Measurements from ENCODE around the gene WDFY2. TPM values are rescaled to one million over a fixed set of nuclear protein-coding genes. Genes with fewer than 3 reads are reported as not detected.

The WDFY2 gene
- total and polyA plus RNA-seq, 2 of the 13 experiments (the other 11 are each of a cell fraction or from before 2014, with no cell fraction given): 22.6 to 27.0 TPM

GRCh38 chr13:51624695-51625345 lies 40.6 kb downstream of the WDFY2 start:
- Histone ChIP-seq H3K4me1 (ENCODE audit: insufficient read depth, low read length) (peaks cover 74% of the 10 kb centered on the region), H3K27me3 (ENCODE audit: control insufficient read depth in 1 of 2, insufficient read depth in 2 of 2, low read length in 2 of 2) (no peaks in the 10 kb centered on the region), H4K20me1 (ENCODE audit: insufficient read depth, low read length) (no peaks in the 10 kb centered on the region), H3K27ac (ENCODE audit: extremely low read length, insufficient read depth, low read length) (no peak overlapping the region), H3K9ac (ENCODE audit: insufficient read depth, low read depth, low read length) (no peak overlapping the region), H3K9me3 (ENCODE audit: low read length) (no peaks in the 10 kb centered on the region), H3K4me3 (replicated peaks in 1 of 3; ENCODE audit: insufficient read depth in 1 of 3, low read depth in 2 of 3, low read length in 3 of 3) (no peak overlapping the region), H3K4me2 (ENCODE audit: low read depth, low read length) (no peak overlapping the region), H3K36me3 (replicated peaks in 1 of 2; ENCODE audit: control insufficient read depth in 1 of 2, insufficient read depth in 2 of 2, low read length in 2 of 2) (peaks cover 0 to 4% of the 10 kb centered on the region in 2 experiments; a peak in 3 of 5 replicates), H2AFZ (ENCODE audit: low read length) (no peak overlapping the region), H3K79me2 (ENCODE audit: insufficient read depth, low read length) (peaks cover 73% of the 10 kb centered on the region)
- intact Hi-C loops (cut with micrococcal nuclease; ENCODE audit: unreplicated experiment) (no loop called here), in situ Hi-C loops (cut with HindIII; ENCODE audit: extremely low pct_ligation_motif_present, low pct_unique_long_range_greater_than_20kb) (no loop called here)
- no peak for DNase-seq (ENCODE audit: low spot score)
- no peak for ATAC-seq
- TSS peak; percentile 9 for BruUV-seq (replicated peaks)
- ChIA-PET POLR2A (no interaction called here), CTCF (ENCODE audit: low intra/inter-chr PET ratio, low total read pairs) (no interaction called here)
- whole genome bisulfite sequencing (ENCODE audit: low lambda C conversion rate): 97% methylated on average over 3 of the region's 3 CpGs
- TF ChIP-seq ZNF75D (CRISPR knock-in tag; IDR thresholded peaks at IDR 0.05; ENCODE audit: borderline replicate concordance): no peak
- no peak for TF ChIP-seq ZNF605 (CRISPR knock-in tag; IDR thresholded peaks at IDR 0.05)
- no peak for FAIRE-seq

GRCh38 chr13:51625555-51626345 lies 41.5 kb downstream of the WDFY2 start:
- H3K27ac ChIP-seq (ENCODE audit: extremely low read length, insufficient read depth, low read length): peak overlapping the region; percentile 27
- H4K20me1 ChIP-seq (ENCODE audit: insufficient read depth, low read length): no peaks in the 10 kb centered on the region
- peaks cover 66% of the 10 kb centered on the region for H3K4me1 ChIP-seq (ENCODE audit: insufficient read depth, low read length)
- no peaks in the 10 kb centered on the region for H3K27me3 ChIP-seq (ENCODE audit: control insufficient read depth in 1 of 2, insufficient read depth in 2 of 2, low read length in 2 of 2)
- peaks cover 0 to 4% of the 10 kb centered on the region in 2 experiments; a peak in 3 of 5 replicates for H3K36me3 ChIP-seq (replicated peaks in 1 of 2; ENCODE audit: control insufficient read depth in 1 of 2, insufficient read depth in 2 of 2, low read length in 2 of 2)
- peaks cover 81% of the 10 kb centered on the region for H3K79me2 ChIP-seq (ENCODE audit: insufficient read depth, low read length)
- no peak for TF ChIP-seq ZFP82 (CRISPR knock-in tag; IDR thresholded peaks at IDR 0.05; ENCODE audit: borderline replicate concordance)
- TF ChIP-seq MAFF (IDR thresholded peaks at IDR 0.05; ENCODE audit: low read depth, low read length): 0 out of 2 replicates have a peak, but pooled peaks have one; percentile 1
- no peak for TF ChIP-seq NCOA2 (CRISPR knock-in tag; IDR thresholded peaks at IDR 0.05)
- in situ Hi-C loops (cut with HindIII; ENCODE audit: extremely low pct_ligation_motif_present, low pct_unique_long_range_greater_than_20kb): no loop called here
- FAIRE-seq (no peak), DNase-seq (ENCODE audit: low spot score) (no peak), ATAC-seq (no peak)
- H3K4me3 ChIP-seq (replicated peaks in 1 of 3; ENCODE audit: insufficient read depth in 1 of 3, low read depth in 2 of 3, low read length in 3 of 3): no peak overlapping the region
- POLR2A ChIA-PET: interaction anchor here (2.3 kb wide), 1 partner anchor 173 kb away, joined by 7 read pairs; the partner anchor contains the start of gene INTS6
- no peak overlapping the region for H3K9ac ChIP-seq (ENCODE audit: insufficient read depth, low read depth, low read length)
- CTCF ChIA-PET (ENCODE audit: low intra/inter-chr PET ratio, low total read pairs): no interaction called here
- H3K9me3 ChIP-seq (ENCODE audit: low read length): no peaks in the 10 kb centered on the region
- no peak overlapping the region for H3K4me2 ChIP-seq (ENCODE audit: low read depth, low read length)
- intact Hi-C loops (cut with micrococcal nuclease; ENCODE audit: unreplicated experiment): no loop called here
- H2AFZ ChIP-seq (ENCODE audit: low read length): no peak overlapping the region
- 97% methylated on average over 7 of the region's 7 CpGs for WGBS (ENCODE audit: low lambda C conversion rate)
- BruUV-seq (replicated peaks): no TSS peak

All from HepG2 (cell line).